HEK293 (cell line): ENCODE measurements around the gene AFF3.
"Not testable (repeated sequence)": the region's sequence is repeated elsewhere in the genome, so short reads cannot be mapped to it uniquely, and the experiment has no call there.

Experiments used
- BCL11B ChIP-seq: fragments of 450-650 bp; formaldehyde crosslinking; IDR thresholded peaks from 2 replicates; pipeline ENCODE4 v1.5.1; 2016; ENCODE audit warnings: low read depth, missing biosample characterization, missing genetic modification characterization
- HOXA7 ChIP-seq: sonication (generic); formaldehyde crosslinking; IDR thresholded peaks from 2 replicates; pipeline ENCODE4 v1.8.1; 2022; ENCODE audit warnings: missing genetic modification reagents, borderline replicate concordance
- PRDM1 ChIP-seq: fragments of 450-650 bp; formaldehyde crosslinking; IDR thresholded peaks from 2 replicates; pipeline ENCODE4; 2016; ENCODE audit warnings: missing biosample characterization, missing genetic modification characterization
- SP2 ChIP-seq: fragments of 450-650 bp; formaldehyde crosslinking; IDR thresholded peaks from 2 replicates; pipeline ENCODE4 v1.5.1; 2016; ENCODE audit warnings: missing biosample characterization, missing genetic modification characterization
- ZBTB17 ChIP-seq: fragments of 450-650 bp; formaldehyde crosslinking; IDR thresholded peaks from 2 replicates; pipeline ENCODE4 v1.5.1; 2016; ENCODE audit warnings: missing biosample characterization, missing genetic modification characterization
- ZNF248 ChIP-seq: fragments of 450-650 bp; formaldehyde crosslinking; IDR thresholded peaks from 2 replicates; pipeline ENCODE4 v1.5.1; 2017; ENCODE audit warnings: missing biosample characterization, missing genetic modification characterization
- ZNF501 ChIP-seq: fragments of 450-650 bp; formaldehyde crosslinking; IDR thresholded peaks from 2 replicates; pipeline ENCODE4 v1.5.1; 2016; ENCODE audit warnings: missing biosample characterization, missing genetic modification characterization
- ZNF561 ChIP-seq: fragments of 450-650 bp; IDR thresholded peaks from 2 replicates; pipeline ENCODE4 v1.5.1; 2018; ENCODE audit warnings: missing biosample characterization, missing genetic modification characterization, borderline replicate concordance
- TF ChIP-seq, protein P1 (sequence below): fragments of 450-650 bp; formaldehyde crosslinking; IDR thresholded peaks from 2 replicates; pipeline ENCODE4 v1.5.1; 2016; ENCODE audit warnings: missing biosample characterization, missing genetic modification characterization
- TF ChIP-seq, protein P2 (sequence below): fragments of 450-650 bp; formaldehyde crosslinking; IDR thresholded peaks from 2 replicates; pipeline ENCODE4 v1.5.1; 2016; ENCODE audit warnings: missing biosample characterization, missing genetic modification characterization

DNA sequence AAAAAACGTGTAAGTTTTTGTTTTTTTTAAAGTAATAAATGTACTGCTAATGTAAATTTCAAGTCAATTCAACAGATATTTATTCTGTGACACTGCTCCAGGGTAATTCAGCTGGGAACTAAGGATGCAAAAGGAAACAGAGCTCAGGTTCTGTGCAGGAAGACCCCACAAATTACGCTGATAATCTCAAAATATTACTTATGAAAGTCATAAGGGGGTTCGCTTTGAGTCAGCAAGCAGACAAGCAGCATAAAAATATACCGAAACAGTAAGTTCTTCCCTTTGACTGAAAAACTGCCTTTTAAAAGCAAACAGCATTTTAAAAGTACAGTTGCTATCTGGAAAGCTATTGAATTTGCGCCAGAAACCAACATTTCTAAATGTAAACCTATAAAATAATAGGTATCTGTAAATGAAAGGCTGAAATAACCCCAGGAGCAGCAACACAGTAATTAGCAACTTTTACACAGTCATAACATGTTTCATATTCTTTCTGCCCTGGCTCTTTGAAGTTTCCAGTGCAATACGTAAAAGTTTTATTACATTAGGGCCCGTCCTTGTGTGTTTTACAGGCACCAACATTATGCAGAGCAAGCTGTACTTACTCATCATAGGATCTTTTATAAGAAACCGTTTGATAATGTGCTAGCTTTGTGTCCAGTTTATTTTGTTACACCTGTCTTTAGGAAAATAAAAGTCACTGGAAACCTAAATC, 39.8 kb downstream of the AFF3 start:
- TF ChIP-seq ZNF248 (tag by site-specific recombination); ZNF561 (tag by site-specific recombination); ZNF501 (tag by site-specific recombination); ZBTB17 (tag by site-specific recombination); HOXA7 (CRISPR knock-in tag); BCL11B (tag by site-specific recombination); PRDM1 (tag by site-specific recombination); SP2 (tag by site-specific recombination): not testable (repeated sequence)
- TF ChIP-seq, protein P1, sequence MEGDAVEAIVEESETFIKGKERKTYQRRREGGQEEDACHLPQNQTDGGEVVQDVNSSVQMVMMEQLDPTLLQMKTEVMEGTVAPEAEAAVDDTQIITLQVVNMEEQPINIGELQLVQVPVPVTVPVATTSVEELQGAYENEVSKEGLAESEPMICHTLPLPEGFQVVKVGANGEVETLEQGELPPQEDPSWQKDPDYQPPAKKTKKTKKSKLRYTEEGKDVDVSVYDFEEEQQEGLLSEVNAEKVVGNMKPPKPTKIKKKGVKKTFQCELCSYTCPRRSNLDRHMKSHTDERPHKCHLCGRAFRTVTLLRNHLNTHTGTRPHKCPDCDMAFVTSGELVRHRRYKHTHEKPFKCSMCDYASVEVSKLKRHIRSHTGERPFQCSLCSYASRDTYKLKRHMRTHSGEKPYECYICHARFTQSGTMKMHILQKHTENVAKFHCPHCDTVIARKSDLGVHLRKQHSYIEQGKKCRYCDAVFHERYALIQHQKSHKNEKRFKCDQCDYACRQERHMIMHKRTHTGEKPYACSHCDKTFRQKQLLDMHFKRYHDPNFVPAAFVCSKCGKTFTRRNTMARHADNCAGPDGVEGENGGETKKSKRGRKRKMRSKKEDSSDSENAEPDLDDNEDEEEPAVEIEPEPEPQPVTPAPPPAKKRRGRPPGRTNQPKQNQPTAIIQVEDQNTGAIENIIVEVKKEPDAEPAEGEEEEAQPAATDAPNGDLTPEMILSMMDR, result not testable (repeated sequence)
- TF ChIP-seq, protein P2, sequence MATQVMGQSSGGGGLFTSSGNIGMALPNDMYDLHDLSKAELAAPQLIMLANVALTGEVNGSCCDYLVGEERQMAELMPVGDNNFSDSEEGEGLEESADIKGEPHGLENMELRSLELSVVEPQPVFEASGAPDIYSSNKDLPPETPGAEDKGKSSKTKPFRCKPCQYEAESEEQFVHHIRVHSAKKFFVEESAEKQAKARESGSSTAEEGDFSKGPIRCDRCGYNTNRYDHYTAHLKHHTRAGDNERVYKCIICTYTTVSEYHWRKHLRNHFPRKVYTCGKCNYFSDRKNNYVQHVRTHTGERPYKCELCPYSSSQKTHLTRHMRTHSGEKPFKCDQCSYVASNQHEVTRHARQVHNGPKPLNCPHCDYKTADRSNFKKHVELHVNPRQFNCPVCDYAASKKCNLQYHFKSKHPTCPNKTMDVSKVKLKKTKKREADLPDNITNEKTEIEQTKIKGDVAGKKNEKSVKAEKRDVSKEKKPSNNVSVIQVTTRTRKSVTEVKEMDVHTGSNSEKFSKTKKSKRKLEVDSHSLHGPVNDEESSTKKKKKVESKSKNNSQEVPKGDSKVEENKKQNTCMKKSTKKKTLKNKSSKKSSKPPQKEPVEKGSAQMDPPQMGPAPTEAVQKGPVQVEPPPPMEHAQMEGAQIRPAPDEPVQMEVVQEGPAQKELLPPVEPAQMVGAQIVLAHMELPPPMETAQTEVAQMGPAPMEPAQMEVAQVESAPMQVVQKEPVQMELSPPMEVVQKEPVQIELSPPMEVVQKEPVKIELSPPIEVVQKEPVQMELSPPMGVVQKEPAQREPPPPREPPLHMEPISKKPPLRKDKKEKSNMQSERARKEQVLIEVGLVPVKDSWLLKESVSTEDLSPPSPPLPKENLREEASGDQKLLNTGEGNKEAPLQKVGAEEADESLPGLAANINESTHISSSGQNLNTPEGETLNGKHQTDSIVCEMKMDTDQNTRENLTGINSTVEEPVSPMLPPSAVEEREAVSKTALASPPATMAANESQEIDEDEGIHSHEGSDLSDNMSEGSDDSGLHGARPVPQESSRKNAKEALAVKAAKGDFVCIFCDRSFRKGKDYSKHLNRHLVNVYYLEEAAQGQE (tag by site-specific recombination), result not testable (repeated sequence)
